ENCODE data around the gene CHIC1.
"Not testable (repeated sequence)": the region's sequence is repeated elsewhere in the genome, so short reads cannot be mapped to it uniquely, and the experiment has no call there.

The CHIC1 gene

GRCh38 chrX:73562984-73563737, at the start of gene CHIC1:
Gene CHIC1 (plus strand): TSS chrX:73563197. CDS start chrX:73563285, 88 bp downstream.
- Mint-ChIP-seq H3K4me1 (peaks cover 15% of the 10 kb centered on the region), H3K27ac (ENCODE audit: low read depth) (peak within 1 kb of the TSS; percentile 96), H3K4me3 (peak within 1 kb of the TSS; percentile 89), H3K36me3 (ENCODE audit: insufficient read depth) (peaks cover 6% of the 10 kb centered on the region), H3K27me3 (no peaks in the 10 kb centered on the region), H3K9me3 (no peaks in the 10 kb centered on the region)
- ATAC-seq (replicated peaks; ENCODE audit: extremely low read depth, poor library complexity, severe bottlenecking) (peak; percentile 74), DNase-seq (ENCODE audit: low spot score in 2 of 2) (peak; percentile 41 to 55)

- not testable (repeated sequence) for H3K36me3 Mint-ChIP-seq (ENCODE audit: insufficient read depth); H3K27ac Mint-ChIP-seq (ENCODE audit: low read depth); H3K4me3 Mint-ChIP-seq; ATAC-seq (replicated peaks; ENCODE audit: extremely low read depth, poor library complexity, severe bottlenecking); H3K9me3 Mint-ChIP-seq; DNase-seq (ENCODE audit: low spot score in 2 of 2); H3K4me1 Mint-ChIP-seq; H3K27me3 Mint-ChIP-seq
Observed at GRCh38 chrX:73522823-73523222, 40.2 kb upstream of the CHIC1 start.

- Mint-ChIP-seq H3K27me3 (no peaks in the 10 kb centered on the region), H3K4me1 (no peaks in the 10 kb centered on the region), H3K4me3 (no peak overlapping the region), H3K9me3 (peaks cover 7% of the 10 kb centered on the region), H3K27ac (ENCODE audit: low read depth) (no peak overlapping the region), H3K36me3 (ENCODE audit: insufficient read depth) (peaks cover 1% of the 10 kb centered on the region)
- ATAC-seq (replicated peaks; ENCODE audit: extremely low read depth, poor library complexity, severe bottlenecking) = no peak
- DNase-seq (ENCODE audit: low spot score in 2 of 2) = no peak
Observed at GRCh38 chrX:73524906-73525305, 38.1 kb upstream of the CHIC1 start.

DNA sequence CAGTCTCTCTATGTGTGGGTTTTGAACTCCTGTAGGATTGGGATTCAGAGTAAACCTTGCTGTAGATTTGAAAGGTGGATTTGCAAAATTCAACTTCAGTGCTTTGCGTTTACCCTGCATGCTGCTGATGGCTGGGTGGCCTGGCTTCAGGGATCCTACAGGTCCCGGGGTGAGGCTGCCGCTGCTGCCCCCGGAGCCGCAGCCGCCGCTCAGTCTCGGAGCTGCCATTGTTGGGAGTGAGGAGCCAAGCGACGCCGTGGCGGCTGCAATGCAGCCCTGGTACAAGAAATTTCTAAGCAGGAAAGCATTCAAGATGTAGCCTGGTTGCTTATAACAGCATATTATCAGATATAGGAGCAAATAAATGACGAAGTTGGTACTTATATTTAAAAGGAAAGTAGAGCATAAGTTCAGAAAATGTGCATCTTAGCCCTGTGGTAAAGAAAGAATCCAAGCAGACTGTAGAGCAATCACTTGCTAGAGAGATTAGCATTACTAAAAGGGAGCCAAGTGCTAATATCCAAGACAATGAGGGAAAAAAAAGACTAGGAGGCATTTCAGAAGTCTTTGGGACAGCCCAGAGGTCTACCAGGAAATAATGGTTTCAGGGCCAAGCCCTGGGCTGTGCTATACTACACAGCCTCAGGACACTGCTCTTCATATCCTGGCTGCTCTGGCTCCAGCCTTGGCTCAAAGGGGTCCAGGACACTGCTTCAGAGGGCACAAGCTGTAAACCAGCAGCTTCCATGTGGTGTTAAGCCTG, 36.9 kb upstream of the CHIC1 start:
- Mint-ChIP-seq H3K27ac (ENCODE audit: low read depth) (no peak overlapping the region), H3K4me3 (no peak overlapping the region), H3K4me1 (no peaks in the 10 kb centered on the region), H3K27me3 (no peaks in the 10 kb centered on the region), H3K9me3 (peaks cover 16% of the 10 kb centered on the region), H3K36me3 (ENCODE audit: insufficient read depth) (peaks cover 1% of the 10 kb centered on the region)
- DNase-seq (ENCODE audit: low spot score in 2 of 2) (no peak), ATAC-seq (replicated peaks; ENCODE audit: extremely low read depth, poor library complexity, severe bottlenecking) (no peak)

- not testable (repeated sequence) for H3K4me3 Mint-ChIP-seq; H3K36me3 Mint-ChIP-seq (ENCODE audit: insufficient read depth); H3K27me3 Mint-ChIP-seq; H3K4me1 Mint-ChIP-seq; ATAC-seq (replicated peaks; ENCODE audit: extremely low read depth, poor library complexity, severe bottlenecking); DNase-seq (ENCODE audit: low spot score in 2 of 2); H3K27ac Mint-ChIP-seq (ENCODE audit: low read depth)
- peaks cover 44% of the 10 kb centered on the region for H3K9me3 Mint-ChIP-seq
Observed at GRCh38 chrX:73531655-73532054, 31.3 kb upstream of the CHIC1 start.

GRCh38 chrX:73556159-73556558, 6.8 kb upstream of the CHIC1 start:
- DNase-seq (ENCODE audit: low spot score in 2 of 2) = no peak
- H3K36me3 Mint-ChIP-seq (ENCODE audit: insufficient read depth) = no peaks in the 10 kb centered on the region
- H3K9me3 Mint-ChIP-seq = no peaks in the 10 kb centered on the region
- H3K27ac Mint-ChIP-seq (ENCODE audit: low read depth) = no peak overlapping the region
- no peaks in the 10 kb centered on the region for H3K27me3 Mint-ChIP-seq
- H3K4me1 Mint-ChIP-seq = peaks cover 6% of the 10 kb centered on the region
- no peak overlapping the region for H3K4me3 Mint-ChIP-seq
- no peak for ATAC-seq (replicated peaks; ENCODE audit: extremely low read depth, poor library complexity, severe bottlenecking)

- Mint-ChIP-seq H3K36me3 (ENCODE audit: insufficient read depth) (peaks cover 6% of the 10 kb centered on the region), H3K27ac (ENCODE audit: low read depth) (no peak overlapping the region), H3K4me3 (peak overlapping the region; percentile 89), H3K9me3 (no peaks in the 10 kb centered on the region), H3K4me1 (peaks cover 15% of the 10 kb centered on the region), H3K27me3 (no peaks in the 10 kb centered on the region)
- ATAC-seq (replicated peaks; ENCODE audit: extremely low read depth, poor library complexity, severe bottlenecking) (no peak), DNase-seq (ENCODE audit: low spot score in 2 of 2) (no peak)
Observed at GRCh38 chrX:73561801-73562200, 1.2 kb upstream of the CHIC1 start.

DNA sequence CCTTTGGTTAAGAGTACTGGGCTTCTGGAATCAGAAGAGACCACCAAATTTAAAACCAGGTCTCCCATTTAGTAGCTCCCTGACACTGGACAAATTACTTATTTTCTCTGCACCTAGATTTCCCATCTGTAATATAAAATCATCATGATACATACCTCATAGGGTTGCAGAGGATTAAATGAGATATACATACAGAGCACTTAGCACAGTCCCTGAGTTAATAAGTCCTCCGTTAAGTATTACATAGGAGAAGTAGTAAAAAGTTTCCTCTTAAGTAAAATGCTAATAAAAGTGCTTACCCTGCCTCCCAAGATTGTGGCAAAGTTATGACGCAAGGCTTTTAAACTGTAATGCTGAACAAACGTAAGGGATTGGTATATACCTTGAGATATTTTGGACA, 539 bp upstream of the CHIC1 start:
- H3K4me1 Mint-ChIP-seq = peaks cover 15% of the 10 kb centered on the region
- DNase-seq (ENCODE audit: low spot score in 2 of 2) = no peak
- peaks cover 6% of the 10 kb centered on the region for H3K36me3 Mint-ChIP-seq (ENCODE audit: insufficient read depth)
- ATAC-seq (replicated peaks; ENCODE audit: extremely low read depth, poor library complexity, severe bottlenecking) = peak; percentile 7
- H3K9me3 Mint-ChIP-seq = no peaks in the 10 kb centered on the region
- peak overlapping the region; percentile 89 for H3K4me3 Mint-ChIP-seq
- H3K27ac Mint-ChIP-seq (ENCODE audit: low read depth) = peak overlapping the region; percentile 96
- no peaks in the 10 kb centered on the region for H3K27me3 Mint-ChIP-seq

DNA sequence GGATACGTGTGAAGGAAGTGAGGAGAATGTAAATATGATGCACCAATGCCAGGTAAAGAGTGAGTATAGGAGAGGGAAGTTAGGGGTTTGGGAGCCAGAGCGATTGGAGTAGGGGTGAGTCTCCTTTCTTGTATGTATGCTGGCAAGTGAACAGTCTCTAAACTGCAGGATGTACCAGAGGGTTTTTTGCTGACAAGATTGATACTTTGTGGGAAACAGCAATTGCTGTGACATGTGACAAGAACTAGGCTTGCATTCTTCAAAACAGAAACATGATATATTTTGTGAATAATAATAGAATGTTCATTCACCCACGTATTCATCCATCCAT, 706 bp downstream of the CHIC1 start:
- DNase-seq (ENCODE audit: low spot score in 2 of 2) (no peak), ATAC-seq (replicated peaks; ENCODE audit: extremely low read depth, poor library complexity, severe bottlenecking) (peak; percentile 66)
- H3K4me3 Mint-ChIP-seq = peak overlapping the region; percentile 89
- H3K4me1 Mint-ChIP-seq = peaks cover 15% of the 10 kb centered on the region
- H3K9me3 Mint-ChIP-seq = no peaks in the 10 kb centered on the region
- H3K36me3 Mint-ChIP-seq (ENCODE audit: insufficient read depth) = peaks cover 6% of the 10 kb centered on the region
- no peaks in the 10 kb centered on the region for H3K27me3 Mint-ChIP-seq
- peak overlapping the region; percentile 96 for H3K27ac Mint-ChIP-seq (ENCODE audit: low read depth)

DNA sequence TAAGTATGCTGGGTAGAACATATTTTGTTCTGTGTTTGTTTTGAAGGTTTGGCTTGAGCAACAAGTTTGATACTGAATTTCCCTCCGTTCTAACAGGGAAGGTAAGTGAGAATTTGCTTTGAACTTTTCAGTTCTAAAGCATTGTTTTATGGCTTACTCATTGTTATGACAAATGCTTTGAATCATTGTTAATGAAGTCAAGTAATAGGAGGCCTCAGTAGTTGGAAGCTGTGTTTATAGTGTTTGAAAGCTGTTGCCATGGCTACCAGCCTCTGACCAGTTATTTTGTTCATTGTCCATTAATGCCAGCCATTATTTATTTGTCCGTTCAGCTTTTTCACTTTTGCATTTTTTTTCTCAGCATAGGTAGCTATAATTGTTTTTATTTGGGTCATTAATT, 14.4 kb downstream of the CHIC1 start:
- Mint-ChIP-seq H3K36me3 (ENCODE audit: insufficient read depth) (no peaks in the 10 kb centered on the region), H3K4me3 (no peak overlapping the region), H3K9me3 (no peaks in the 10 kb centered on the region), H3K4me1 (peaks cover 13% of the 10 kb centered on the region), H3K27me3 (no peaks in the 10 kb centered on the region), H3K27ac (ENCODE audit: low read depth) (no peak overlapping the region)
- ATAC-seq (replicated peaks; ENCODE audit: extremely low read depth, poor library complexity, severe bottlenecking) = no peak
- no peak for DNase-seq (ENCODE audit: low spot score in 2 of 2)

DNA sequence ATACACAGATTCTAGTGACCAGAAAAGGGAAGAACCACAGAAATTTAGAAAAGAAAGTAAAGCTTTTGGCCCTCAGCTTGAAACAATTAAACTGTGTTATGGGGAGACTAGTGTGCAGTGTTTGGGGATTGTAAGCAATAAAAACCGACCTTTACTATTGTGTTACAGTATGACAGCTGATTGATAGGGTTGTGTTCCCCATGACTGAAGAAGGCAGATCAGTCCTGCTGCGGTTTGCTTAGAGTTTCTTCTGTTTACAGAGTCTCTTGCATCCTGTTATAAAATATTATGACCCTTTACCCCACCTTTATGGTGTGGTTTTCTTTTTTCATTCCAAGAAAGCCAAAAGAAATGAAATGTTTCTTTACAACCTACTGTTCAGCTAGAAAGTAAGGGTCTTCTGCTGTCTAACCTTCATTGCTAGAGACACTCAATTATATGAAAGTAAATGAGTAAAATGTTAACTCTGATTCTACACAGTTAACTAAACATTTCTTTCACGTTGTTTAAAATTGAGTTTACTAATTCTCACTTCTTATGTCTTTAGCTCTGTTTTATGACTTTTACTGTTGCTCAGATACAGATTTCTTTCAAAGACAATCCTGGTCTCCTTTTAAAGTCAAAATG, 18.1 kb downstream of the CHIC1 start:
- no peak overlapping the region for H3K27ac Mint-ChIP-seq (ENCODE audit: low read depth)
- H3K4me1 Mint-ChIP-seq = peaks cover 5% of the 10 kb centered on the region
- H3K4me3 Mint-ChIP-seq = no peak overlapping the region
- no peaks in the 10 kb centered on the region for H3K9me3 Mint-ChIP-seq
- peaks cover 1% of the 10 kb centered on the region for H3K36me3 Mint-ChIP-seq (ENCODE audit: insufficient read depth)
- no peak for DNase-seq (ENCODE audit: low spot score in 2 of 2)
- ATAC-seq (replicated peaks; ENCODE audit: extremely low read depth, poor library complexity, severe bottlenecking) = no peak
- H3K27me3 Mint-ChIP-seq = no peaks in the 10 kb centered on the region

DNA sequence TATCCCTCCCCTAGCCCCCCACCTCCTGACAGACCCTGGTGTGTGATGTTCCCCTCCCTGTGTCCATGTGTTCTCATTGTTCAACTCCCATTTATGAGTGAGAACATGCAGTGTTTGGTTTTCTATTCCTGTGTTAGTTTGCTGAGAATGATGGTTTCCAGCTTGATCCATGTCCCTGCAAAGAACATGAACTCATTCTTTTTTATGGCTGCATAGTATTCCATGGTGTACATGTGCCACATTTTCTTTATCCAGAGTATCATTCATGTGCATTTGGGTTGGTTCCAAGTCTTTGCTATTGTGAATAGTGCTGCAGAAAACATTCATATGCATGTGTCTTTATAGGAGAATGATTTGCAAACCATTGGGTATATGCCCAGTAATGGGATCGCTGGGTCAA, 34.8 kb downstream of the CHIC1 start:
- H3K4me3 Mint-ChIP-seq; H3K27ac Mint-ChIP-seq (ENCODE audit: low read depth); H3K9me3 Mint-ChIP-seq; H3K27me3 Mint-ChIP-seq; DNase-seq (ENCODE audit: low spot score in 2 of 2); ATAC-seq (replicated peaks; ENCODE audit: extremely low read depth, poor library complexity, severe bottlenecking); H3K36me3 Mint-ChIP-seq (ENCODE audit: insufficient read depth): not testable (repeated sequence)
- peaks cover 18% of the 10 kb centered on the region for H3K4me1 Mint-ChIP-seq

DNA sequence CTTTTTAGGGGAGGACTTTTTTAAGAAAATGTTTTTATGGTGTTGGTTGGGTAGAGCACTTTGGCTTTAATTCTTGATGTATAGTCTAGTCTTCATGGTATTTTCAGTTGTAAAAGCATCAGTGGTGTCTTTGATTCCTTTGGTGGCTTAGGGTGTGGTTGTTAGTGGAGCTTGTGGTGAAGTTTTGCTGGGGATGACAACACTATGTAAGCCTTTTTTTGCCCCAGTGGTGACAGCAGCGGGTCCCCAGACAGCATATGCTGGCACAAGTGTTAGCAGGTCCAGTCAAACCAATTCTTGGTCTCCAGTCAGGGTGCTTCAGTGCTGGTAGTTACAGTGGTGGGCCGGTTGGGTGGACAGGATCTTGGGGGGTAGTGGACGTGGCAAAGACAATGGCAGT, 52.0 kb downstream of the CHIC1 start:
- peaks cover 31% of the 10 kb centered on the region for H3K4me1 Mint-ChIP-seq
- DNase-seq (ENCODE audit: low spot score in 2 of 2) (no peak), ATAC-seq (replicated peaks; ENCODE audit: extremely low read depth, poor library complexity, severe bottlenecking) (no peak)
- no peaks in the 10 kb centered on the region for H3K27me3 Mint-ChIP-seq
- H3K9me3 Mint-ChIP-seq = peaks cover 10% of the 10 kb centered on the region
- H3K36me3 Mint-ChIP-seq (ENCODE audit: insufficient read depth) = peaks cover 1% of the 10 kb centered on the region
- H3K27ac Mint-ChIP-seq (ENCODE audit: low read depth) = no peak overlapping the region
- no peak overlapping the region for H3K4me3 Mint-ChIP-seq

All from central memory CD8-positive, alpha-beta T cell (primary cell).